ENCODE measurements around the gene CAMTA1.

DNA sequence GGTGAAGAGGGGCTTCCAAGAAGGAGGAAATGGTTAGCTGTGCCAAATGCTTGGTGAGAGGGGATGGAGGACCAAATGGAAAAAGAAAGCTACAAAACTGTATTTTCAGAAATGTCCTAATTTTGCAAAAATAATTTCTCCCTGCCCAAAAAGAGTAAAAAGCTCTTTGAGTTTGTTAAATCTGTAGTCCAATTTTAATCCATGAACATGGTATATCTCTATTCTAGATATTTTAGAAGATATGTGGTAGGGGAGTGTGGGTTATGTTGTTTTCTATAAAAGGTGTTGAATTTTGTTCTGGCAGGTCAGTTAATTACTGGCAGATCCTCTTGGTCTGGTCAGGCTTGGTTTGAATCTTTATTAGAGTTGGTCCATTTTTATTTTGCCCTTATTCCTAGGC, 511.7 kb downstream of the CAMTA1 start:
- TF ChIP-seq, protein P1, sequence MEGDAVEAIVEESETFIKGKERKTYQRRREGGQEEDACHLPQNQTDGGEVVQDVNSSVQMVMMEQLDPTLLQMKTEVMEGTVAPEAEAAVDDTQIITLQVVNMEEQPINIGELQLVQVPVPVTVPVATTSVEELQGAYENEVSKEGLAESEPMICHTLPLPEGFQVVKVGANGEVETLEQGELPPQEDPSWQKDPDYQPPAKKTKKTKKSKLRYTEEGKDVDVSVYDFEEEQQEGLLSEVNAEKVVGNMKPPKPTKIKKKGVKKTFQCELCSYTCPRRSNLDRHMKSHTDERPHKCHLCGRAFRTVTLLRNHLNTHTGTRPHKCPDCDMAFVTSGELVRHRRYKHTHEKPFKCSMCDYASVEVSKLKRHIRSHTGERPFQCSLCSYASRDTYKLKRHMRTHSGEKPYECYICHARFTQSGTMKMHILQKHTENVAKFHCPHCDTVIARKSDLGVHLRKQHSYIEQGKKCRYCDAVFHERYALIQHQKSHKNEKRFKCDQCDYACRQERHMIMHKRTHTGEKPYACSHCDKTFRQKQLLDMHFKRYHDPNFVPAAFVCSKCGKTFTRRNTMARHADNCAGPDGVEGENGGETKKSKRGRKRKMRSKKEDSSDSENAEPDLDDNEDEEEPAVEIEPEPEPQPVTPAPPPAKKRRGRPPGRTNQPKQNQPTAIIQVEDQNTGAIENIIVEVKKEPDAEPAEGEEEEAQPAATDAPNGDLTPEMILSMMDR (optimal IDR thresholded peaks at IDR 0.05 in 1 of 3, IDR thresholded peaks at IDR 0.05 in 1 of 3, conservative IDR thresholded peaks at IDR 0.05 in 1 of 3; ENCODE audit: extremely low read depth in 1 of 3, insufficient read depth in 2 of 3, low read length in 3 of 3), result no peak
- TF ChIP-seq EZH2 (IDR thresholded peaks at IDR 0.05; ENCODE audit: low read length), result no peak

Measured in keratinocyte (primary cell).